Measurements from ENCODE around the gene KRT28.

The KRT28 gene

GRCh38 chr17:40799859-40800258, at the start of gene KRT28:
KRT28 (minus strand) TSS chr17:40799959; CDS start chr17:40799893, 66 bp downstream.
- no peak for DNase-seq (ENCODE audit: extremely low read depth in 1 of 2, low read depth in 1 of 2)

GRCh38 chr17:40848583-40849235, 49.0 kb upstream of the KRT28 start:
- no peak for DNase-seq (ENCODE audit: extremely low read depth in 1 of 2, low read depth in 1 of 2)

GRCh38 chr17:40846515-40847144, 46.9 kb upstream of the KRT28 start:
- no peak for DNase-seq (ENCODE audit: extremely low read depth in 1 of 2, low read depth in 1 of 2)

- no peak for DNase-seq (ENCODE audit: extremely low read depth in 1 of 2, low read depth in 1 of 2)
These were observed 44.9 kb upstream of the KRT28 start for GRCh38 chr17:40844671-40845107.

- DNase-seq (ENCODE audit: extremely low read depth in 1 of 2, low read depth in 1 of 2) = no peak
These were observed 43.5 kb upstream of the KRT28 start for GRCh38 chr17:40843242-40843641.

GRCh38 chr17:40841246-40841645, 41.5 kb upstream of the KRT28 start:
- no peak for DNase-seq (ENCODE audit: extremely low read depth in 1 of 2, low read depth in 1 of 2)

- no peak for DNase-seq (ENCODE audit: extremely low read depth in 1 of 2, low read depth in 1 of 2)
These were observed 39.4 kb upstream of the KRT28 start for GRCh38 chr17:40839194-40839593.

GRCh38 chr17:40836020-40836419, 36.3 kb upstream of the KRT28 start:
- no peak for DNase-seq (ENCODE audit: extremely low read depth in 1 of 2, low read depth in 1 of 2)

GRCh38 chr17:40833882-40834281, 34.1 kb upstream of the KRT28 start:
- DNase-seq (ENCODE audit: extremely low read depth in 1 of 2, low read depth in 1 of 2) = no peak

- no peak for DNase-seq (ENCODE audit: extremely low read depth in 1 of 2, low read depth in 1 of 2)
These were observed 33.1 kb upstream of the KRT28 start for GRCh38 chr17:40832840-40833239.

GRCh38 chr17:40830085-40830776, 30.5 kb upstream of the KRT28 start:
- DNase-seq (ENCODE audit: extremely low read depth in 1 of 2, low read depth in 1 of 2) = no peak

GRCh38 chr17:40828454-40829044, 28.8 kb upstream of the KRT28 start:
- no peak for DNase-seq (ENCODE audit: extremely low read depth in 1 of 2, low read depth in 1 of 2)

GRCh38 chr17:40827746-40828453, 28.1 kb upstream of the KRT28 start:
- DNase-seq (ENCODE audit: extremely low read depth in 1 of 2, low read depth in 1 of 2) = no peak

- DNase-seq (ENCODE audit: extremely low read depth in 1 of 2, low read depth in 1 of 2) = no peak
These were observed 25.8 kb upstream of the KRT28 start for GRCh38 chr17:40825599-40825998.

GRCh38 chr17:40824015-40824832, 24.5 kb upstream of the KRT28 start:
- no peak for DNase-seq (ENCODE audit: extremely low read depth in 1 of 2, low read depth in 1 of 2)

- no peak for DNase-seq (ENCODE audit: extremely low read depth in 1 of 2, low read depth in 1 of 2)
These were observed 22.5 kb upstream of the KRT28 start, which contains the start of gene KRT10 for GRCh38 chr17:40822132-40822812. KRT10 (minus strand) TSS chr17:40822614; CDS start chr17:40822585, 29 bp downstream.

- no peak for DNase-seq (ENCODE audit: extremely low read depth in 1 of 2, low read depth in 1 of 2)
These were observed 21.8 kb upstream of the KRT28 start for GRCh38 chr17:40821536-40821935.

GRCh38 chr17:40820228-40820838, 20.6 kb upstream of the KRT28 start:
- no peak for DNase-seq (ENCODE audit: extremely low read depth in 1 of 2, low read depth in 1 of 2)

- DNase-seq (ENCODE audit: extremely low read depth in 1 of 2, low read depth in 1 of 2) = no peak
These were observed 19.9 kb upstream of the KRT28 start for GRCh38 chr17:40819528-40820125.

Data from activated CD8-positive, alpha-beta memory T cell treated with anti-CD3 and anti-CD28 coated beads for 1 hour (primary cell).